ENCODE results near the gene WASF2. TPM values are rescaled to one million over a fixed set of nuclear protein-coding genes. Genes with fewer than 3 reads are reported as not detected.
"Not testable (repeated sequence)": the region's sequence is repeated elsewhere in the genome, so short reads cannot be mapped to it uniquely, and the experiment has no call there.

Gene WASF2
- total RNA-seq, 1 donor from 2014 or later = 57.3 TPM

GRCh38 chr1:27394925-27395324, 95.0 kb downstream of the WASF2 start:
- ATAC-seq (no peak), DNase-seq (ENCODE audit: missing footprints) (no peak)
- intact Hi-C loops (cut with DNase I) = loop anchor here (1.0 to 5.0 kb wide), 3 partner anchors 38 to 267 kb away; no protein-coding TSS in a partner anchor

- DNase-seq (ENCODE audit: missing footprints) (no peak), ATAC-seq (no peak)
- intact Hi-C loops (cut with DNase I) = loop anchor here (5.0 kb wide), 1 partner anchor 37 kb away; no protein-coding TSS in a partner anchor
Measured at GRCh38 chr1:27394282-27394658, 95.7 kb downstream of the WASF2 start.

DNA sequence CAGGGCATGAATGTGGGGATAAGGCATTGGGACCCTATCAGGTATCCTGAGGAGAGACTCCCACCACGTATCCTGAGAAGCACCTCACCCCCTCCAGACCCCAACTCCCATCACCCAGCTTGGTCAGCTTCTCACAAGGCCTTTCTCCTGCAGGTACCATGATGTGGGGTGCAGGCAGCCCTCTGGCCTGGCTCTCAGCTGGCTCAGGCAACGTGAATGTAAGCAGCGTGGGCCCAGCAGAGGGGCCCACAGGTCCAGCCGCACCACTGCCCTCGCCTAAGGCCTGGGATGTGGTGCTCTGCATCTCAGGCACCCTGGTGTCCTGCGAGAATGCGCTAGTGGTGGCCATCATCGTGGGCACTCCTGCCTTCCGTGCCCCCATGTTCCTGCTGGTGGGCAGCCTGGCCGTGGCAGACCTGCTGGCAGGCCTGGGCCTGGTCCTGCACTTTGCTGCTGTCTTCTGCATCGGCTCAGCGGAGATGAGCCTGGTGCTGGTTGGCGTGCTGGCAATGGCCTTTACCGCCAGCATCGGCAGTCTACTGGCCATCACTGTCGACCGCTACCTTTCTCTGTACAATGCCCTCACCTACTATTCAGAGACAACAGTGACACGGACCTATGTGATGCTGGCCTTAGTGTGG, 96.2 kb downstream of the WASF2 start:
- intact Hi-C loops (cut with DNase I) = loop anchor here (5.0 kb wide), 1 partner anchor 36 kb away; no protein-coding TSS in a partner anchor
- ATAC-seq (no peak), DNase-seq (ENCODE audit: missing footprints) (no peak)

DNA sequence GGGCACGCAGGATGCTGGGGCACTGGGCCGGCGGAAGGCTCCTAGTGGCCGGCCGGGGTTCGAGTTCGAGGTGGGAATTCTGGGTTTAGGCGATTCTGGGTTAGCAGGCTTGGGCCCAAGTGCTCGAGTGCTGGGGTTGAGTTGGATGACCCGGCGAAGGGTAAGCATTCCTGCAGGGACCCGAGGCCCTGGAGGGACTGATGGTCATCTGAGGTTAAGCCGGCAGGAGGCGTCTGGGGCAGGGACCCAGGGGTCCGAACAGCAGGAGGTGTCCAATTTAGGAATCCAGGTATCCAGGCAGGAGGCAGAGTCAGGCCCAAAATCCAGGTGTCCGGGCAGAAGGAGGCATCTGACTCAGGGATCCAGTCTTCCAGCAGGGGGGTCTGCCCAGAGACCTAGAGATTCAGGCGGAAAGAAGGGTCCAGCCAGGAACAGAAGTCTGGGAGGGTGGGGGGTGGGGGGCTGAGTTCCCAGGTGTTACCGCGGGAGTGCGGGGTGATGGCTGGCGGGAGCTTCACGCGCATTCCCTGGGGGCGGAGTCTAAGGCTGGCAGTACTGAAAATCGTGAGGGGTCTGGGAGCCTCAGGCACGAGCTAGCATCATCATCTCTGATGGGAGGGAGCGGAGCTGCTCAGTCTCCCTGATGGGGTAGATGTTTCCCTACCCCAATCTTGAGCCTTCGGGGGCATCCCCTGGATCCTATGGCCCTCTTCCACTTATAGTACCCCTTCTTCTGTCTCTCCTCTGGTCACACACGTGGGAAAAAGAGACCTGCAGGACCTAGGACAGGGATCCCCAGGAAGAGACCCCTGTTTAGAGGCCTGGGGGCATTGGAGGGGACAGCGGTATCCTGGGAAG, 97.0 kb downstream of the WASF2 start:
- ATAC-seq (no peak), DNase-seq (ENCODE audit: missing footprints) (no peak)
- intact Hi-C loops (cut with DNase I) = loop anchor here (1.0 to 5.0 kb wide), 2 partner anchors 27 to 36 kb away; partner anchors contain the start of gene MAP3K6

DNA sequence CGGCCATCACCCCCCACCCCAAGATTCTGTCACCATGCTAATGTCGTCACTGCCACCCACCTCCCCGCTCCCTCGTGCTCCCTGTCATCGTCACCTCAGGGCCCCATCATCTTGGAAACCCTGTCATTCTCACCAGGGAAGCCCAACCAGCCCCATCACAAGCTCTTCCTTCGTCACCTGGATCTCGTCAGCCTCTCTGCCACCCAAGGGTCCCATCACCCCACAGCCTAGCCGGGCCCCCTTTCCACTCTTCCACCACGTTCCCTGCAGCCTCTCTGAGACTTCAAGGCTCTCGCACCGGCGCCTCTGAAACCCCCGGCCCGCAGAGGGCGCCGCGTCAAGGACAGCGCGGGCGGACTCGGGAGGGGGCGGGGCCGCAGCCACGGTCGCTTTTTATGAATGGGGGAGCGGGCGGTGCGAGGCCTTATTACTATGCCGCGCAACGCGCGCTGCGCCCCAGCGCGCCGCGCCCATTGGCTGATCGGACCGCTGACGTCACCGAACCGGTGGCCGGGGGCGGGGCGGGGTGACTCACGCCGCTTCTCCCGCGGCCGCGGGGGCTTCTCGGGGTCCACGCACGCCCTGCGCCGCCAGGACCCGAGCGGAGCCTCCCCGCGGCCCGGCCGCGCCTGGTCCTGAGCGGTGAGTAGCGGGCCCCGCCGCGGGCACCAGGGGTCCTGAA, 97.7 kb downstream of the WASF2 start, which contains the start of gene GPR3:
GPR3 (plus strand) TSS at position 527 of the 682 bp plus-strand sequence. CDS start 1,177 bp downstream, outside the sequence.
- ATAC-seq = peak; percentile 91
- intact Hi-C loops (cut with DNase I) = loop anchor here (1.0 to 5.0 kb wide), 2 partner anchors 26 to 35 kb away; partner anchors contain the start of gene MAP3K6
- peak; percentile 96 for DNase-seq (ENCODE audit: missing footprints)

- intact Hi-C loops (cut with DNase I) = loop anchor here (1.0 to 5.0 kb wide), 3 partner anchors 25 to 59 kb away; partner anchors contain the start of gene MAP3K6
- DNase-seq (ENCODE audit: missing footprints) (no peak), ATAC-seq (peak; percentile 39)
Measured at GRCh38 chr1:27391511-27392095, 98.4 kb downstream of the WASF2 start.

DNA sequence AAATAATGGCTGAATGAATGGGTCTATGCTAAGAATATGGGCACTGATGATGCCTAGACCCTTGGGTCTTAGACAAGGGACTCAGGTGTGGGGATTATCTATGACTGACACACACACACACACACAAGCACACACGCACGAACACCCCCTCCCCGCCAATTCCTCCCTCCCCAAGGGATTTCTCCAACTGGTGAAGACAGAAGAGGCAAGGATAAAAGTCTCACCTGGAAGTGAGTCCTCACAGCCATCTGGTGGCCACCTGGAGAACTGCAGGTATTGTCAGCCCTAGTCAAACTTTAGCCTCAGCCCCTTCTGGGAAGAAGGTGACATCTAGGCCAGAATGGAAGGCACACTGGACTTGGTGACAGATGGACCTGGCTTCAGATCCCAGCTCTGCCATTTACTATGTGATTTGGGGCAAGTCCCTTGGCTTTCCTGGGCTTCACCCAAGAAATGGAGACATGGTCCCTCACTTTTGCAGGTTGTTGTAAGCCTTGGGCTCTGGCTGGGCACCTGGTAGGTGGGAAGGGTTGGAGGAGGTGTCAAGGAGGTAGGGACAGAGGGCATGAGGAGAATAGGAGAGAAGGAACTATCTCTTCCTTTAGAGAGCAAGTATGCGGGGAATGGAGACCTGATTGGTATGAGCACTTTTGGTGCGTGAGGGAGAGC, 101.5 kb downstream of the WASF2 start:
- no peak for ATAC-seq
- no peak for DNase-seq (ENCODE audit: missing footprints)
- intact Hi-C loops (cut with DNase I) = loop anchor here (1.0 to 10.0 kb wide), 2 partner anchors 19 to 344 kb away; no protein-coding TSS in a partner anchor

DNA sequence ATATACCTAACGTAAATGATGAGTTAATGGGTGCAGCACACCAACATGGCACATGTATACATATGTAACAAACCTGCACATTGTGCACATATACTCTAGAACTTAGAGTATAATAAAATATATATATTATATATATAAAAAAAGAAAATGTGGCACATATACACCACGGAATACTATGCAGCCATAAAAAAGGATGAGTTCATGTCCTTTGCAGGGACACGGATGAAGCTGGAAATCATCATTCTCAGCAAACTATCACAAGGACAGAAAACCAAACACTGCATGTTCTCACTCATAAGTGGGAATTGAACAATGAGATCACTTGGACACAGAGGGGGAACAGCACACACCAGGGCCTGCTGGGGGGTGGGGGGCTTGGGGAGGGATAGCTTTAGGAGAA, 105.2 kb downstream of the WASF2 start:
- not testable (repeated sequence) for ATAC-seq; DNase-seq (ENCODE audit: missing footprints)
- intact Hi-C loops (cut with DNase I) = loop anchor here (10.0 kb wide), 1 partner anchor 340 kb away; no protein-coding TSS in a partner anchor

DNA sequence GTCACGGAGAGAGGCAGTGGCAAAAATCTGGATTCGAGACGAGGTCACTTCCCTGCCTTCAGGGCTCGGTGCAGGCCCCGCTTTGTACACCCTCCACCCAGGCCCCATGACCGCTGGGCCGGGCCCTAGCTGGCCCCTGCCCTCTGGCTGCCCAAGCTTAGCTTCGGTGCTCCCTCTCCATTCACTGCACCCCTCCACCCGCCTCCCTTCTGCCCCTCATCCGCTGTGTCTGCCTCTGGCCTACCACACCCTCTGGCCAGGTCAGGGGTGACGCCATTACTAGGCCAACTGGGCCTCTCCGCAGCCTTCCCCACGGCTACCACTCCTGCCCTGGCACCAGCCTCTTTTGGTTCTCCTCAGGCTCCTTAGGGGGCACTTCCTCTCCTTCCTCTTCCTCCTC, 106.3 kb downstream of the WASF2 start:
- DNase-seq (ENCODE audit: missing footprints) (no peak), ATAC-seq (no peak)
- intact Hi-C loops (cut with DNase I) = loop anchor here (10.0 kb wide), 1 partner anchor 339 kb away; no protein-coding TSS in a partner anchor

- intact Hi-C loops (cut with DNase I) = loop anchor here (10.0 kb wide), 1 partner anchor 338 kb away; no protein-coding TSS in a partner anchor
- ATAC-seq (no peak), DNase-seq (ENCODE audit: missing footprints) (no peak)
Measured at GRCh38 chr1:27383039-27383605, 106.8 kb downstream of the WASF2 start, which contains the start of gene CD164L2. TSS of gene CD164L2 (minus strand) at chr1:27383333. CDS start at chr1:27383239, 94 bp downstream.

GRCh38 chr1:27381969-27382762, 107.8 kb downstream of the WASF2 start:
- no peak for DNase-seq (ENCODE audit: missing footprints)
- ATAC-seq = no peak
- intact Hi-C loops (cut with DNase I) = loop anchor here (10.0 kb wide), 1 partner anchor 337 kb away; no protein-coding TSS in a partner anchor

GRCh38 chr1:27380766-27381733, 108.9 kb downstream of the WASF2 start:
- intact Hi-C loops (cut with DNase I) = loop anchor here (10.0 kb wide), 1 partner anchor 336 kb away; no protein-coding TSS in a partner anchor
- no peak for DNase-seq (ENCODE audit: missing footprints)
- ATAC-seq = no peak

DNA sequence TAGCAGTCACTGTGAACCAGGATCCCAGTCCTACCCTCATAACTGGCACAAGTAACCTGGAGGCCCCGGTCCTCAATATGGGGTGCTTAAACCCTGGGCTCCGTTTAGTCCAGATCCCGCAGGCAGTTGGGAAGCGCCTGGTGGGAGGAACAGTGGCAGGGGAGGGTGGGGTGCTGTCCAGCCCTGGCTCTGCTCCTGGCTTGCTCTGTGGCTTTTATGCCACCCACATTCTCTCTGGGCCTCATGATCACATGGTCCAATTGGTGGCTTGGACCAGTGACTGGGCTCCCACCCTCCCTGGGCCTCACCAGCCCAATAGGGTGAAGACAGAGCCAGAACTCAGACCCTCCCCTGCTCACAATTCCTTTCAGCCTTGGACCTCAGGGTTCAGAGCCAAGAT, 109.7 kb downstream of the WASF2 start:
- ATAC-seq (no peak), DNase-seq (ENCODE audit: missing footprints) (no peak)
- intact Hi-C loops (cut with DNase I) = loop anchor here (10.0 kb wide), 1 partner anchor 335 kb away; no protein-coding TSS in a partner anchor

GRCh38 chr1:27379564-27380122, 110.3 kb downstream of the WASF2 start:
- intact Hi-C loops (cut with DNase I) = loop anchor here (10.0 kb wide), 1 partner anchor 335 kb away; no protein-coding TSS in a partner anchor
- DNase-seq (ENCODE audit: missing footprints) (no peak), ATAC-seq (no peak)
